Neuronal stem cell (in vitro differentiated cells): ENCODE measurements around the gene EDEM1. TPM values are rescaled to one million over a fixed set of nuclear protein-coding genes. Genes with fewer than 3 reads are reported as not detected.

Experiments
- DNase-seq: peaks from one replicate; pipeline ENCODE4 v3.0.0-alpha.2; 2013; ENCODE audit warnings: low spot score
- H2AFZ ChIP-seq: one replicate; pipeline ENCODE4 v1.6.1; 2013; ENCODE audit warnings: mild to moderate bottlenecking, low read length, inconsistent platforms
- H2AK5ac ChIP-seq: 2 replicates; pipeline ENCODE4 v1.6.1; 2013; ENCODE audit warnings: low read depth, mild to moderate bottlenecking, inconsistent platforms, low read length, moderate library complexity, mixed read lengths
- H2BK120ac ChIP-seq: 2 replicates; pipeline ENCODE4 v1.6.1; 2013; ENCODE audit warnings: low read depth, mild to moderate bottlenecking, inconsistent platforms, low read length, moderate library complexity, mixed read lengths
- H2BK12ac ChIP-seq: one replicate; pipeline ENCODE4 v1.6.1; 2013; ENCODE audit warnings: low read length, inconsistent platforms
- H2BK15ac ChIP-seq: 2 replicates; pipeline ENCODE4 v1.6.1; 2013; ENCODE audit warnings: mild to moderate bottlenecking, low read length, inconsistent platforms, mixed read lengths
- H2BK5ac ChIP-seq: one replicate; pipeline ENCODE4 v1.6.1; 2013; ENCODE audit warnings: inconsistent platforms, mild to moderate bottlenecking, low read length, moderate library complexity
- H3K14ac ChIP-seq: one replicate; pipeline ENCODE4 v1.6.1; 2013; ENCODE audit warnings: low read length, inconsistent platforms
- H3K18ac ChIP-seq: 2 replicates; pipeline ENCODE4 v1.6.1; 2013; ENCODE audit warnings: low read length, inconsistent platforms
- H3K23ac ChIP-seq: 2 replicates; pipeline ENCODE4 v1.6.1; 2013; ENCODE audit warnings: low read depth, mild to moderate bottlenecking, mixed read lengths, low read length, inconsistent platforms; ENCODE audit not compliant: poor library complexity
- H3K27ac ChIP-seq: replicated peaks from 3 replicates; pipeline ENCODE4 v1.5.1; 2013; ENCODE audit warnings: low read length, inconsistent platforms
- H3K27me3 ChIP-seq, 3 experiments: 2 replicates each; pipeline ENCODE4 v1.6.1; 2013; ENCODE audit warnings: low read length in 3 of 3, mild to moderate bottlenecking in 2 of 3, inconsistent platforms in 1 of 3, low read depth in 1 of 3, mixed read lengths in 1 of 3, moderate library complexity in 1 of 3; ENCODE audit not compliant: control insufficient read depth in 3 of 3, insufficient read depth in 3 of 3
- H3K36me3 ChIP-seq, 2 donors: replicated peaks in 1 of 2; 2 replicates each; pipeline ENCODE4 v1.6.1; 2013; ENCODE audit warnings: low read length in 2 of 2; ENCODE audit not compliant: control insufficient read depth in 2 of 2, insufficient read depth in 2 of 2
- H3K4ac ChIP-seq: 2 replicates; pipeline ENCODE4 v1.6.1; 2013; ENCODE audit warnings: inconsistent platforms, mild to moderate bottlenecking, low read length, moderate library complexity
- H3K4me1 ChIP-seq, 2 donors: 1 replicate in 1 of 2; 2 replicates in 1 of 2; pipeline ENCODE4 v1.6.1; 2013; ENCODE audit warnings: low read length in 2 of 2, low read depth in 1 of 2; ENCODE audit not compliant: control insufficient read depth in 2 of 2, insufficient read depth in 1 of 2
- H3K4me2 ChIP-seq: one replicate; pipeline ENCODE4 v1.6.1; 2013; ENCODE audit warnings: mild to moderate bottlenecking, low read length, inconsistent platforms; ENCODE audit not compliant: insufficient read depth, poor library complexity, severe bottlenecking
- H3K4me3 ChIP-seq, 2 donors: 2 replicates each; pipeline ENCODE4 v1.5.1; 2013; ENCODE audit warnings: low read length in 2 of 2, mild to moderate bottlenecking in 2 of 2, inconsistent platforms in 1 of 2, moderate library complexity in 1 of 2
- H3K79me1 ChIP-seq: one replicate; pipeline ENCODE4 v1.6.1; 2013; ENCODE audit warnings: low read depth, mild to moderate bottlenecking, inconsistent platforms, low read length, moderate library complexity
- H3K9ac ChIP-seq: one replicate; pipeline ENCODE4 v1.6.1; 2013; ENCODE audit warnings: mild to moderate bottlenecking, low read depth, low read length, inconsistent platforms; ENCODE audit not compliant: poor library complexity
- H3K9me3 ChIP-seq, 2 donors: replicated peaks in 1 of 2; 2 replicates each; pipeline versions ENCODE3 to v1.6.1; 2013; ENCODE audit warnings: low read length in 2 of 2, mild to moderate bottlenecking in 2 of 2, inconsistent platforms in 1 of 2, low read depth in 1 of 2, mixed read lengths in 1 of 2, moderate library complexity in 1 of 2; ENCODE audit not compliant: control insufficient read depth in 2 of 2, insufficient read depth in 1 of 2
- H4K8ac ChIP-seq: one replicate; pipeline ENCODE4 v1.6.1; 2013; ENCODE audit warnings: low read depth, mild to moderate bottlenecking, inconsistent platforms, low read length, moderate library complexity
- H4K91ac ChIP-seq: one replicate; pipeline ENCODE4 v1.6.1; 2013; ENCODE audit warnings: low read length, low read depth, mild to moderate bottlenecking, inconsistent platforms; ENCODE audit not compliant: poor library complexity
- whole genome bisulfite sequencing, 2 donors: extraction: QIAGEN DNeasy Blood & Tissue Kit; methylation state at CpG; one replicate each; pipeline ENCODE4 v1.1.7; 2013; ENCODE audit warnings: missing lambda C conversion rate in 2 of 2, mixed read lengths in 1 of 2; ENCODE audit not compliant: insufficient read length in 2 of 2, insufficient replicate concordance in 1 of 2; ENCODE audit errors: extremely low coverage in 2 of 2; 5-methylcytosine and 5-hydroxymethylcytosine counted together
- polyA plus RNA-seq, 2 experiments: library from polyadenylated mRNA; stranded (reverse); fragments of 200-250 nt; gene quantifications; one replicate each; pipeline ENCODE4 v1.2.3, GENCODE V29; 2013

EDEM1 gene
- 7.8 TPM for polyA plus RNA-seq (2013, experiment 1 of 2)
- 8.3 TPM for polyA plus RNA-seq (2013, experiment 2 of 2)

GRCh38 chr3:5187156-5187919, at the start of gene EDEM1:
Gene EDEM1 (plus strand): TSS chr3:5187707. CDS start chr3:5187806, 99 bp downstream.
- Histone ChIP-seq H2BK5ac (no peak within 1 kb of the TSS), H2AFZ (peak within 1 kb of the TSS; percentile 93), H3K79me1 (peaks cover 3% of the 10 kb centered on the region), H3K4ac (no peak within 1 kb of the TSS), H3K23ac (peak within 1 kb of the TSS; percentile 90), H3K14ac (peak within 1 kb of the TSS; percentile 79), H3K9me3 (no peaks in the 10 kb centered on the region), H3K4me2 (peak within 1 kb of the TSS; percentile 75), H3K18ac (peak within 1 kb of the TSS; percentile 96), H3K9ac (peak within 1 kb of the TSS; percentile 94), H3K4me1 (peaks cover 3 to 5% of the 10 kb centered on the region in 2 donors), H4K91ac (no peak within 1 kb of the TSS), H2BK120ac (no peak within 1 kb of the TSS), H4K8ac (no peak within 1 kb of the TSS), H2AK5ac (no peak within 1 kb of the TSS), H2BK15ac (peak within 1 kb of the TSS; percentile 30), H3K27ac (peak within 1 kb of the TSS; percentile 12), H3K27me3 (no peaks in the 10 kb centered on the region), H2BK12ac (no peak within 1 kb of the TSS), H3K36me3 (peaks cover 0 to 18% of the 10 kb centered on the region in 2 donors), H3K4me3 (peak within 1 kb of the TSS; percentile 92 to 97)
- no CpG with 5 or more reads among the region's 78 CpGs for WGBS, 2 donors
- peak; percentile 91 for DNase-seq

GRCh38 chr3:5138214-5138981, 49.1 kb upstream of the EDEM1 start:
- DNase-seq = no peak
- no CpG with 5 or more reads among the region's 5 CpGs for WGBS, 2 donors
- Histone ChIP-seq H3K4me3 (no peak overlapping the region), H2AFZ (no peak overlapping the region), H4K8ac (no peak overlapping the region), H2BK12ac (no peak overlapping the region), H3K36me3 (no peaks in the 10 kb centered on the region), H3K18ac (no peak overlapping the region), H3K9me3 (peaks cover 0 to 3% of the 10 kb centered on the region in 2 donors), H3K27ac (no peak overlapping the region), H3K23ac (no peak overlapping the region), H3K4me2 (no peak overlapping the region), H2BK15ac (no peak overlapping the region), H2AK5ac (no peak overlapping the region), H4K91ac (no peak overlapping the region), H3K9ac (no peak overlapping the region), H3K14ac (no peak overlapping the region), H2BK5ac (no peak overlapping the region), H2BK120ac (no peak overlapping the region), H3K4ac (no peak overlapping the region), H3K4me1 (no peaks in the 10 kb centered on the region), H3K79me1 (peaks cover 2% of the 10 kb centered on the region), H3K27me3 (no peaks in the 10 kb centered on the region)

- WGBS, 2 donors = no CpG with 5 or more reads among the region's 4 CpGs
- Histone ChIP-seq H3K4me1 (no peaks in the 10 kb centered on the region), H3K4ac (no peak overlapping the region), H3K18ac (no peak overlapping the region), H3K79me1 (peaks cover 3% of the 10 kb centered on the region), H3K36me3 (no peaks in the 10 kb centered on the region), H3K23ac (no peak overlapping the region), H3K4me3 (no peak overlapping the region), H2BK15ac (no peak overlapping the region), H3K27me3 (no peaks in the 10 kb centered on the region), H3K4me2 (no peak overlapping the region), H3K27ac (no peak overlapping the region), H3K9me3 (peaks cover 0 to 5% of the 10 kb centered on the region in 2 donors), H4K8ac (no peak overlapping the region), H2BK5ac (no peak overlapping the region), H2BK120ac (no peak overlapping the region), H4K91ac (no peak overlapping the region), H2AK5ac (no peak overlapping the region), H2AFZ (no peak overlapping the region), H3K9ac (no peak overlapping the region), H3K14ac (no peak overlapping the region), H2BK12ac (no peak overlapping the region)
- DNase-seq = no peak
These were observed 47.3 kb upstream of the EDEM1 start for GRCh38 chr3:5140230-5140621.

GRCh38 chr3:5140839-5141238, 46.7 kb upstream of the EDEM1 start:
- Histone ChIP-seq H4K8ac (no peak overlapping the region), H3K79me1 (peaks cover 3% of the 10 kb centered on the region), H3K4me3 (no peak overlapping the region), H3K14ac (no peak overlapping the region), H4K91ac (no peak overlapping the region), H2BK15ac (no peak overlapping the region), H2BK120ac (no peak overlapping the region), H2BK12ac (no peak overlapping the region), H3K36me3 (no peaks in the 10 kb centered on the region), H3K4me1 (no peaks in the 10 kb centered on the region), H3K18ac (no peak overlapping the region), H3K27me3 (no peaks in the 10 kb centered on the region), H2AFZ (no peak overlapping the region), H3K23ac (no peak overlapping the region), H3K4ac (no peak overlapping the region), H2BK5ac (no peak overlapping the region), H3K9ac (no peak overlapping the region), H2AK5ac (no peak overlapping the region), H3K27ac (no peak overlapping the region), H3K9me3 (peaks cover 0 to 5% of the 10 kb centered on the region in 2 donors), H3K4me2 (no peak overlapping the region)
- WGBS, 2 donors = no CpG with 5 or more reads among the region's 6 CpGs
- DNase-seq = no peak
